Astrocyte of the cerebellum (primary cell): ENCODE measurements around the gene AQP5.

ENCODE experiments used
- DNase-seq: peaks from one replicate; pipeline ENCODE4 v3.0.0-alpha.2; 2011; ENCODE audit warnings: low read depth
- H3K4me3 ChIP-seq: 2 replicates; pipeline ENCODE4 v1.5.1; 2011; ENCODE audit warnings: mild to moderate bottlenecking, low read depth, low read length, moderate library complexity
- in situ Hi-C: cut with HindIII; loops from 2 replicates; pipeline ENCODE4 v1.10.0; 2017; ENCODE audit warnings: low sequenced_read_pairs
- TF ChIP-seq, protein P1 (sequence below): IDR thresholded peaks from 2 replicates; pipeline ENCODE4 v1.5.1; 2012; ENCODE audit warnings: low read length, low read depth, moderate library complexity, mild to moderate bottlenecking; ENCODE audit errors: missing control alignments

Gene AQP5

DNA sequence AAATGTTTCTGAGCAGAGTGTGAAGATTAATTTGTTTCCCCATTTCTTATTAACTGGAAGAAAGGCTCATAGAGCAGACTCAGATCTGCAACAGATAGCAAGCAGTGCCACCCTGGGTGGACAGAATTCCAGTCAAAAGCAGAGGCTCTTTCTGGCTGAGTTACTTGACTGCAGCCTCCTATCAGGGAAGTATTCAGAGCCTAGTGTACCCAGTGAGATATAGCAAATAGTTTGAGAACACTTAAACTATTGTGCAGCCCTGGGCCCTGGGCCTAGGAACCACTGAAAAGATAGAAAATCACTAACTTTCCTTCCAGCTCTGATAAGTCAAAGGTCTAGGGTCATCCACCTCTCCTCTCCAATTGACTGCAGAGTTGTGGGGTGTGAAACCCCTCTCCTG, 22.4 kb upstream of the AQP5 start:
- TF ChIP-seq, protein P1, sequence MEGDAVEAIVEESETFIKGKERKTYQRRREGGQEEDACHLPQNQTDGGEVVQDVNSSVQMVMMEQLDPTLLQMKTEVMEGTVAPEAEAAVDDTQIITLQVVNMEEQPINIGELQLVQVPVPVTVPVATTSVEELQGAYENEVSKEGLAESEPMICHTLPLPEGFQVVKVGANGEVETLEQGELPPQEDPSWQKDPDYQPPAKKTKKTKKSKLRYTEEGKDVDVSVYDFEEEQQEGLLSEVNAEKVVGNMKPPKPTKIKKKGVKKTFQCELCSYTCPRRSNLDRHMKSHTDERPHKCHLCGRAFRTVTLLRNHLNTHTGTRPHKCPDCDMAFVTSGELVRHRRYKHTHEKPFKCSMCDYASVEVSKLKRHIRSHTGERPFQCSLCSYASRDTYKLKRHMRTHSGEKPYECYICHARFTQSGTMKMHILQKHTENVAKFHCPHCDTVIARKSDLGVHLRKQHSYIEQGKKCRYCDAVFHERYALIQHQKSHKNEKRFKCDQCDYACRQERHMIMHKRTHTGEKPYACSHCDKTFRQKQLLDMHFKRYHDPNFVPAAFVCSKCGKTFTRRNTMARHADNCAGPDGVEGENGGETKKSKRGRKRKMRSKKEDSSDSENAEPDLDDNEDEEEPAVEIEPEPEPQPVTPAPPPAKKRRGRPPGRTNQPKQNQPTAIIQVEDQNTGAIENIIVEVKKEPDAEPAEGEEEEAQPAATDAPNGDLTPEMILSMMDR, result no peak
- in situ Hi-C loops, result no loop called here
- no peak for DNase-seq
- no peak overlapping the region for H3K4me3 ChIP-seq

DNA sequence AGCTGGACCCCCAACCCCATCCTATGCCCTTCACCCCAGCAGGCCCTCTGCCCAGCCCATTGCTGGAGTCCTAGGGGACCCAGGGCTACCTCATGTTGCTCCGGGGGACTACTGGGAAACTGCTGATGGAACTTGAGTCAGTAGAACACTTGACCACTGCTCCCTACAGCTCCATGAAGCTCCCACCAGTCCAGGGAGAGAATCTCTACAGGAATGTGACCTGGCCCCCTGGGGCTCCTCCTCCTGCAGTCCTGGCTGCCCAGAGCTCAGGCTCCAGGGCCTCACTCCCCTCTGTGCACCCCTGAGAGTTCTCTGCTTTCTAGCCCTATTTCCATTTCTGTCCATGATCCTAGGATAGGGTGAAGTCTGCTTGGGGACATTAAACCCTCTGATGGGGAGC, 22.0 kb upstream of the AQP5 start:
- no peak overlapping the region for H3K4me3 ChIP-seq
- TF ChIP-seq, protein P1, result no peak
- in situ Hi-C loops, result loop anchor here (5.0 kb wide), 1 partner anchor 47 kb away; no protein-coding TSS in a partner anchor
- no peak for DNase-seq

DNA sequence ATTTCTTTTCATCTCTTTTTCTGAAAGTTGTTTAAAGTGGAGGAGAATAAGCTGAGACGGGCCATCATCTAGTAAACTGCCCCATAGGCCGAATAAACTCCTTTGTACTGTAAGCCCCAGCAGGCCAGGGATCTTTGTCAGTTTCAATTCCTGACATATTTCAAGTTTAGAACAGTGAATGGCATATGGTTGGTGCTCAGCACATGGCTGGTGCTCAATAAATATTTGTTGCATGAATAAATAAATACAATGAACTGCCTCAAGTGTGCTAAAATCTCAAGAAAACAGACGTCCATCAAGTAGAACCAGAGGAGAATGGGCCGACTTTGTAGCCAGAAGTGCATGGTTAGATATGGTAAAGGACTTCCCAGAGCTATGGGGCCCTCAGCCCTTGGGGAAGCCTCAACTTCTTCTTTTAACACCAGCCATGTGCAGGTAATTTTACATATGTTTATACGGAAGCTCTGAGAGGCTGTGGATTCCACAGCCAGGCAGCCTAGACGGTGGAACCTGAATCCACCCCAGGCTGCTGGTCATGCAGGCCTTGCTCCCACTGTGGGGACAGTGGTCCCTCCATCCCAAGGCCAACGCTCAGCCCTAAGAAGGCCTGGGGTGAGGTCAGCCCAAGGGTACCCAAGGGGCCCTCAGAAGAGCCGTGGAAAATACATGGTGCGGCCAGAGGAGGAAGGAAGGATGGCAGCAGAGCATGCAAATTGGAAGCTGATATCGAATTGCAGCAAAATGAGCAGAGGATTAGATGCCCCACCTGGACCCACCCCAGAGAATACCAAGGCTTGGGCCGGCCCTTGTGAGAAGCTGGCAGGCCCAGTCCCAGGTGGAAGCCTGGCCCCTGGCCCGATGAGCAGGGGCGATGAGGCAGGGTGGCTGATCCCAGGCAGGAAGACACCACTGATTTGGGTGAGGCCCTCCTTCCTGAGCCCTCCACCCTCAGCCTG, 19.8 kb upstream of the AQP5 start:
- DNase-seq, result no peak
- in situ Hi-C loops, result loop anchor here (5.0 kb wide), 1 partner anchor 50 kb away; no protein-coding TSS in a partner anchor

DNA sequence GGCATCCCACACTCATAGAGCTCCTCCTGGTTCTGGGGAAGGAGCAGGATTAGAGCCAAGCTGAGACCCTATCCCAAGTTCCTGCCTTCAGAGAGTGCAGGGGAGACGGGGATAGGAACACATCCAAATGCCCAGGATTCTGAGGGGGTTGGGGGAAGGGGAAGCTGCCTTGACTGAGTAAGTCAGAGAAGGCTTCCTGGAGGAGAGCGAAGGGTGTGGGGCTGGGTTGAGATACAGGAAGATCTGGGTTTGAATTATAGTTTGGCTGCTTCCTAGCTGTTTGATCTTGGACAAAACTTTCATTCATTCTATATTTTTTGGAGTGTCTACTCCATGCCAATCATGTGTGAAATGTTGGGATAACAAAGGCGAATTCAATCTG, 19.2 kb upstream of the AQP5 start:
- TF ChIP-seq, protein P1, result no peak
- H3K4me3 ChIP-seq, result no peak overlapping the region
- in situ Hi-C loops, result loop anchor here (5.0 kb wide), 1 partner anchor 50 kb away; no protein-coding TSS in a partner anchor
- no peak for DNase-seq

More for the DNA sequence above, 19.8 kb upstream of the AQP5 start:
- TF ChIP-seq, protein P1, result no peak
- no peak overlapping the region for H3K4me3 ChIP-seq

DNA sequence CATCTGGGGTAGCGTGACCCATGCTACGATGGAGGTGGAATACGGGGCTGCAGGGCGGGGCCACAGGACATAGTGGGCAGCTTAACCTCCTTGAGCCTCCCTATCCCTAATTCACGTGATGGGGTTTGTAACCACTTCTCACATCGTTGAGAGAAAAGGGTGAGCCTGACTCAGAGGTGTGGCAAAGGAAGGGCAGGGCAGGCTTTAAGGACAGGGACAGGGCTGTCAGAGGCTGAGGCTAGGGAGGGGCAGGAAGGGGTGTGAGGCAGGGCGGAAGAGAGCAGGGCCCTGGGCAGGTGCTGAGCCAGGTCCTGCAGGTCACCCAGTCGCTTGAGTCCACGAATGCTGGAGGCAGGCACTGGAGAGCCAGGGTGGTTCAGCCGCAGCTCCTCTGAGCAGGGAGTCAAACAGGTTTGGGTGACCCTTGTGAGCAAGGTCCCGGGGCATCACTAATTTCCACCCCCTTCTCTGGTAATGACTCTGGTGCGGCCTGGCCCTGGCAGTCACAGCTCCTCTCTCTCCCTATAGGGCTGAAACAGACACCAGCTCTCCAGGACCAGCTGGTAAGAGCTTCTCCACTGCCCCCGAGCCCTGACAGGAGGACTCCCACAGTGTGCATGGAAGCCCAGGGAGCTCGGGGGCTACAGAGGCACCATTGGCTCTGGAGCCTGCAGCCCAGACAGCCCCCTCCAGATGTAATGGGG, 18.6 kb upstream of the AQP5 start:
- in situ Hi-C loops, result loop anchor here (5.0 kb wide), 1 partner anchor 51 kb away; no protein-coding TSS in a partner anchor
- no peak for DNase-seq
- TF ChIP-seq, protein P1, result no peak
- no peak overlapping the region for H3K4me3 ChIP-seq

DNA sequence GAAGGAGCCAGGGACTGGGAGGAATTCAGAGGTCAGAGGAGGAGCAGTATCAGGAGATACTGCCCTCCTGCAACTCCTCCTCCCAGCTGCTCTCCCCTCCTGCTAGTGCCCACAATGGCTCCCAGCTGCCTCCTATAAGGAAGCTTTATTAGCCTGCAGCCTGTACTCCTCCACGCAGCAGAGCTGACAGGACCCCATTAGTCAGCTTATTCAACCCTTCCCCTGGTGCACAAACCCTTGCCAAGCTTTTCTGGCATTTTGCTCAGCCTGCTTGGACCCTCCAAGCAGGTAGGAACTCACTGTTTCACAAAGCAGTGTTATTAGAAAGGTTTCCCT, 18.1 kb upstream of the AQP5 start:
- TF ChIP-seq, protein P1, result no peak
- no peak overlapping the region for H3K4me3 ChIP-seq
- in situ Hi-C loops, result loop anchor here (5.0 kb wide), 1 partner anchor 51 kb away; no protein-coding TSS in a partner anchor
- DNase-seq, result no peak
